NCI-H2196 treated with DMSO at 0.1 percent for 48 hours (cell line): Measurements from ENCODE around the gene CCL26.
"Not testable (repeated sequence)": the region's sequence is repeated elsewhere in the genome, so short reads cannot be mapped to it uniquely, and the experiment has no call there.

ENCODE experiments used
- DNase-seq: peaks from one replicate; lab custom pipeline; 2025; ENCODE audit not compliant: unreplicated experiment; lab: John Stamatoyannopoulos, UW

Gene CCL26

GRCh38 chr7:75739796-75740672 lies 32.0 kb downstream of the CCL26 start:
- no peak for DNase-seq

GRCh38 chr7:75738975-75739795 lies 32.8 kb downstream of the CCL26 start:
- DNase-seq, result peak; percentile 93

- DNase-seq, result no peak
Measured at GRCh38 chr7:75738604-75738974, 33.4 kb downstream of the CCL26 start, which contains the start of gene HIP1. TSS of gene HIP1 (minus strand) at chr7:75738941. CDS start at chr7:75738920, 21 bp downstream.

DNA sequence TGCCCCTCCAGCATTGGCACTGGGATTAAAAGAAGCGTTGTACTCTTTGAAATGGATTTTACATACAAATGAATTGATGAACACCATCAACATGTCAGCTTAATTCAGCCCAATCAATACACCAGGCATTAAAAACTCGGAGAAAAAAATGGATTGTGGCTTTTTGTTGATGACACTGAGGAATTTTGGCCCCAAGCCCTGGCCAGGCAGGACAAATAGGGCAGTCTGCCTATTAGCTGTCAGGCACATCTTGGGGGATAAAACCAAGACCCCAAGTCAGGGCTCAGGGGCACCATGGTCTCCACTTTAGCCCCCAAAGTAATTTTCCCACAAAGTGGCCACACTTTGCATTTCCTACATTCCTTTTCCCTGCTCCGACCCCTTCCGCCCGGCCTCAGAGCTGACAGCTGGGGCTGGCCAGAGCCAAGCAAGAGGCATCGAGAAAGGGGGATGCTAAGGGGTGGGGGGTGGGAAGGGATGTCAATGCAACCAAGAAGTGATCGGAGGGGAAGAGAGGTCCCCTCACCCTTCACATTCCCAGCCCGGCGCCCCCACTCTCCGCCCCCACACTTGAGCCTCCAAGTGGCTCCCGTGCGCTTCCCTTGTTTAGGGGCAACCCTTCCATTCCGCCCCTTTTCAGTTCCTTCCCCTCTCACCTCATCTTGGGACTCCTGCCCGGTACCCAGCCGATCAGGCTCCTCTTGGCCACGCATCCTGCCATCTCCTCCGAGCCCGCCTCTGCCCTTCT lies 34.0 kb downstream of the CCL26 start:
- no peak for DNase-seq

- DNase-seq, result no peak
Measured at GRCh38 chr7:75735581-75736350, 36.2 kb downstream of the CCL26 start.

GRCh38 chr7:75734586-75735458 lies 37.2 kb downstream of the CCL26 start:
- no peak for DNase-seq

DNA sequence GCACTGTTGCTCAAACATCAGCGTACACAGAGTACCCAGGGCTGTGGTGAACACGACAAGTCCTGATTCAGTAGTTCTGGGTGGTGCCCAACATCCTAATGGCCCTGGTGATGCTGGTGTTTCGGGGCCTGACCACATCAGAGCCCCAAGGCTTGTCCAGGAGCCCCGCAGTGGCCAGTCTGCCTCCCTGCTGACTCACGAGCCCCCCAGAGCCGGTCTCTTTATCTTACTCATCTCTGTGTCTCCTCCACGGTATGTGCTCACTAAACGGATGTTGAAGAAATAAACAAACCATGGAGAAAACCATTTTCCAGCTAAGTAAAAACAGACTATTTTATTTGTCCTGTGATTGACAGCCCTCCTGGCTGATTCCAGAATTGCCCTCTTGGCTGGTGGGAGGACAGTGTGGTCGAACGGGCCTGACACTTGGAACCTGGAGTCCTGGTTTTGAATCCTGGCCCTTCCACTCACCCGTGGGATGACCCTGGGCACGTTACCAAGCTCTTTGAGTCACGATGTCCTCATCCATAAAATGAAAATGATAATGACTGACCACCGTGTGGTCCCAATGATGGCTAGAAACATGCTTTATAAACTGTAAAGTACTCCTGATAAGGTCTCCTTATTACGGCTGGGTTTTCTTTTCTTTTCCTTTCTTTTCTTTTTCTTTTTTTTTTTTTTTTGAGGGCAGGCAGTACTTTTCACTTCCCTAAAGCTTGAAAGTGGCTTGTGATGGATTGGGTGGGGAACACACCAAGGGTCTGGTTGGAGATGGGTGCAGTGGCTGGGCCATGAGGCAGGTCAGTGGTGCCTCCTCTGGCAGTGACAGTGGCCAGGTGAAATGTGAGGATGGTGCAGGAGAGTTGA lies 39.0 kb downstream of the CCL26 start:
- DNase-seq, result no peak

- no peak for DNase-seq
Measured at GRCh38 chr7:75732016-75732521, 39.9 kb downstream of the CCL26 start.

GRCh38 chr7:75729851-75730274 lies 42.1 kb downstream of the CCL26 start:
- DNase-seq, result no peak

DNA sequence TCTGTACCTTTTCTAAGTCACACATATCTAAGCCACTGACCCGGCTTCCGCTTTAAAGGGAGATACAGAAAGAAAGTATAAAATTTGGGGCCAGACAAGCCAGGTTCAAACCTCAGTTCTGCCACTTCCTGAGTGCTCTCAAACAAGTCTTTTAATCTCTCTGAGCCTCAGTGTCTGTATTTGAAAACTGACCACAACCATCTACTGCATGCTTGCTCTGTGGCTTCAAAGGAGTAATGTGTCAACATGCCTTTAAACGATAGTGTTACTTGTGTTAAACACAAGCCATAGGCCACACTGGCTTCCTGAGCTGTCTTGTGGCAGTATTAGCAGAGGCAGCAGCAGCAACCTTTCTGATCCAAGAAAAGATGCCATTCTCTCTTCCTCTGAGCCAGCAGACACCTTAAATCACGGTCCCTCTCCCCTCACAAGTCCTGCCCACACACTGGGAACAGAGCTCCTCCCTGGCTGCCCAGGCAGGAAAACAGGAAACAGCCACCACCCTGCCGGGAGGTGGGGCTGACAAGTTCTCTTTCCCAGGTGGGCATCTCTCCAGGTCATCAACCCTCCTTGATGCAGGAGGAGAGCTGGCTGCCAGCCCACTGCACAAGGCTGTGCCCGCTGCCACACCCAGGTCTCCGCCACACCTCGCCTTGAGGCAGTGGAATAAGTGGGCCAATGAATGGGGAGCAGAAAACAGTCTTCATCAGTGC lies 44.0 kb downstream of the CCL26 start:
- DNase-seq, result peak; percentile 30

- DNase-seq, result not testable (repeated sequence)
Measured at GRCh38 chr7:75727351-75727750, 44.7 kb downstream of the CCL26 start.

DNA sequence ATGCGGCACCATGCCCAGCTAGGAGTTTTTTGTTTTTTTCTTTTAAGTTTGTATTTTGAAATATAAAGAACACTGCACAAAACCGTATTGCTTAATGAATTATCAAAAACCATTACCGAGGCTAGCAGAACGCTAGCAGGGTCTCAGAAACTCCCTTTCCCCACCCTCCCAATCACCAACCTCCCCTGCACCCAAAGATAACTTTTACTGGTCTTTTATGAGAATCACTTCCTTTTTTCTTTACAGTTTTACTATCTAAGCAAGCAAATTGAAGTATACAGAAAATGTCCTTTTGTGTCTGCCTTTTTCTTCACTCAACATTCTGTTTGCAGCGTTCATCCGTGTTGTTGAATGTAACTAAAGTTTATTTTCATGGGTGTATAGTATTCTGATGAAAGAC lies 46.7 kb downstream of the CCL26 start:
- no peak for DNase-seq

DNA sequence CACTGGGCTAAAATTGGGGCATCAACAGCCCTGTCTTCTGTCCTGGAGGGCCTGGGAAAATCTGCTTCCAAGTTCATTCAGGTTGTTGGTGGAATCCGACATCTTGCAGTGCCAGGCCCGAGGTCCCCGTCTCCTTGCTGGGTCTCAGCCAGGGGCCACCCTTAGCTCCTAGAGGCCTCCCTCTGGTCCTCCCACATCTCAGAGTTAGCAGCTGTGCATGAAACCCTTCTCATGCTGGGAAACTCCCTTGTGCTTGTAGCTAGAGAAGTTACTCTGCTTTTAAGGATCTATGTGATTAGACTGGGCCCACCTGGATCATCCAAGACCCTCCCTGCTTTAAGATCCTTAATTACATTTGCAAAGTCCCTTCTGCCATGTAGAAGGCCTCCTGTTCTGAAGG lies 48.6 kb downstream of the CCL26 start:
- DNase-seq, result no peak

DNA sequence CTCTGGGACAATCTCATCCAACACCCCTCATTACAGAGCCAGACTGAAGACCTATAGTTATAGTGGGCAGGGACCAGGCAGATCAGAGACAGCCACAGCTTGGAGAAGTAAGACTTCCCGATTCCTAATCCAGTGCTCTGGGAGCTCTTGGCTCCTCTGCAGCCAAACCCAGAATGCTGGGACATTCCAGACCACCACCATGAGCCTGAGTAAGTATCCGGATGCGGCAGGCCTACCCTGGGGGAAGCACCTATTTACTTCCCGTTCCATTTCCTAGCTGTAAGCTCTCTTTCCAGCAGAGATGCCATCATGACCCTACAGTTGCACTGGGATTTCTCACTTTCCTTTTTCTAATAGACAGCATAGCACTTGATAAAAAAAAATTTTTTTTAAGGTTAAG lies 49.6 kb downstream of the CCL26 start:
- DNase-seq, result no peak

GRCh38 chr7:75721922-75722321 lies 50.1 kb downstream of the CCL26 start:
- not testable (repeated sequence) for DNase-seq

- no peak for DNase-seq
Measured at GRCh38 chr7:75721426-75721825, 50.6 kb downstream of the CCL26 start.

GRCh38 chr7:75719626-75720025 lies 52.4 kb downstream of the CCL26 start:
- no peak for DNase-seq
